Heart left ventricle (tissue), 13 donors: Measurements from ENCODE around the gene UBL3.

Experiments
- CTCF ChIP-seq, 12 donors: fragments of 200-600 bp; sonication (generic) in 4 of 12; IDR thresholded peaks; one replicate each; pipeline versions ENCODE4 v1.5.0 to v1.8.0; 2018 to 2022; ENCODE audit warnings: antibody characterized with exemption in 12 of 12, mild to moderate bottlenecking in 5 of 12
- POLR2A ChIP-seq, 2 donors: fragments of 450-650 bp; IDR thresholded peaks; one replicate each; pipeline ENCODE4 v1.6.1; 2017; ENCODE audit warnings: antibody characterized with exemption in 2 of 2, mild to moderate bottlenecking in 2 of 2, moderate library complexity in 2 of 2
- donor health status: ischemic (EF 13 %, LVEDD 7.1; RV severe dilation, severe dysfunction).
- donor health status: DM: no; HTN: yes; CAD: no.
- donor health status: DM: no; HTN: no; CAD: no.
- donor health status: ischemic (EF 25% LVEDD 6.9; RV normal size, moderate dysfunction).
- donor health status: ischemic (EF 25% LVEDD 5.7; RV mildly dilated, moderate dysfunction).
- donor health status: ischemic (EF 35%, LVEDD 5.7; RV mildly dilated, moderate dysfunction).
- donor health status: nonischemic (EF 11% LVEDD 7.7; RV severe dilation, severe dysfunction).
- donor health status: DM: yes; HTN: yes; CAD: no.
- donor health status: PGD.
- donor health status: ischemic (EF 29% LVEDD 5.4; RV normal size, mild dysfunction).
- donor health status: nonischemic (EF 23%, LVEDD 6.1; RV moderate dilation, normal function).

- TF ChIP-seq CTCF (IDR thresholded peaks at IDR 0.05) (no peak), POLR2A (IDR thresholded peaks at IDR 0.05) (no peak)
These were observed 17.6 kb downstream of the UBL3 start for GRCh38 chr13:29832761-29833298.
